Islet of Langerhans (tissue), 1 donor: ENCODE measurements around the gene IGSF9.

Experiments
- FAIRE-seq: peaks from one replicate; lab custom pipeline; 2011; peaks lifted over from hg19 to GRCh38; lab: Jason Lieb, UNC

IGSF9 gene

DNA sequence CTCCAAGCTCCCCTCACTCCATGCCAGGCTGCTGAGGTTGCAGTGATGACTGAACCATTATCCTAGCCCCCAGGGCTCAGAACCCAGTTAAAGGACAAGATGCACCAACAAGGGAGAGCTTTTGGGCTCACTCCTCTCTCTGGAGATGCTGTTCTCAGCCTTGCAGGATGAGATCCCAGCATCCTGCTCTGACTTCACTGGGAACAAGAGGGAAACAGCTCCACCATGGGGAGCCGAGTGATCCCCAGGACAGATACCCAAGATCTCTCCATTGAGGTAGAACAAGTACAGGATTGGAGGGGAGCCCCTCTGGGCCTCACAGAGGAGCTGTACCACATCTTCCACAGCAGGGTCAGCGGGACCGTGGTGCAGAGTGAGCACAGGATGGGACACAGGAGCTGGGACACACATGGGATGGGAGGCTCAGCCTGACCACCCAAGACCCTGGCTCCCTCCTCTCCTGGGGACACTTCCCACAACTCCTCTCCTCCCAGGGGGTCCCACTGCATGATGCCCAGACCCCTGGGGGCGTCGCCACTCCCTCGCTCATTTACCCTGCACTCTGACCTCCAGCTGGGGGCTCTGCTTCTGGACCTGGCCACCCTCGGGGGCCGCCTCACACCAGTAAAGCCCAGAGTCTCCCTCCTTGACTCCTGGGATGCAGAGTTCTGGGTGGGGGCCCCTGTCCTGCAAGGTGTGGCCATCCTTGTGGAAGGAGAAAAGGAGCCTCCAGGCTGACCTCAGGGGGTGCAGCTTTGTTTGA, 27.2 kb upstream of the IGSF9 start:
- FAIRE-seq: no peak

DNA sequence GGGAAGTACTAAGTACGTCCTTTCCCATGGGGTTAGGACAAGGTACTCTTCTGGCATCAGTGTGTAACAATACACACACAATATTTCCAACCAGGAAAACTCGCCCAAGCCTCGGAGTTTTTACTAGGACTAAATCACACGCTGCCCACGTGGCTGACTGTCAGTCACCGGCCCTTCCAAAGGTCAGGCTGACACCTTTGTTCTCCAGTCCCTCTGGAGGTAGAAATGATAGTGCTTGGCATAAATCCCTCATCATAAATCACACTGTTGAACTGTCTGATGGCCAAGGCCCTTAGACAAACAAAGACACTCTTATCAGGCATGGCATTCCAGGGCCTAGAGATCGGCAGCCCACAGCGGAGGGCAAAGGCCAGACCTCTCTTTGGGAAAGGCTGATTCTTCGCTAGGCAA, 25.5 kb upstream of the IGSF9 start:
- FAIRE-seq: no peak

DNA sequence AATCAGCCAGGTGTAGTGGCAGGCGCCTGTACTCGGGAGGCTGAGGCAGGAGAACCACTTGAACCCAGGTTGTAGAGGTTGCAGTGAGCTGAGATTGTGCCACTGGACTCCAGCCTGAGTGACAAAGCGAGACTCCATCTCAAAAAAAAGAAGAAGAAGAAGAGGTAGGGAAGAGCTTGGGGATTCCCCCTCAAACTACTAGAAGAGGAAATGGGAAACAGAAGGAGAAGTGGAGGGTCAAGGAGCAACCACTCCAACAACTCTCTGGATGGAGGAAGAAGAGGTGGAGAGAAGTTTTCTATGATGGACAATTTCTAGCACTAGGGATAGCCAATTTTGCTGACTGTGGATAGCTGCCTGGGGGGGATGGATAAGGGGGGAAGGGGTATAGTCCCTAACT, 23.5 kb upstream of the IGSF9 start:
- FAIRE-seq: no peak

DNA sequence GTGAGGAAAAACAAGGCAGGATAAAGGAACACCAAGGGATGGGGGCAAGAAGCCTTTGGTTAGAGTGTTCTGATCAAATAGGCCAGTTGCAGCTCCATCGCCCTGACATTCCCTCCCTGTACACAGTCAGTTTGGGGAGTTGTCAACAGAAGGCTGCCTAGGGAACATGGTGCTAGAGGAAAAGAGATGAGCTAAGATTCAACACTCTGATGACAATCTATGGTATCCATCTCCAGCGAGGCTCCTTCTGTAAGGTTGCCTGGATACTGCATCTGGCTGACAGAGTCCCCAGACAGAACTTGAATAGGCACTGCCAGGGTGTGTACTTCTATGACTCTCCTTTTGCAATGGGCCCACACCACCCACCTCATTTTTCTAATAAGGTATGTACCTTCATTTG, 19.9 kb upstream of the IGSF9 start:
- FAIRE-seq: no peak

DNA sequence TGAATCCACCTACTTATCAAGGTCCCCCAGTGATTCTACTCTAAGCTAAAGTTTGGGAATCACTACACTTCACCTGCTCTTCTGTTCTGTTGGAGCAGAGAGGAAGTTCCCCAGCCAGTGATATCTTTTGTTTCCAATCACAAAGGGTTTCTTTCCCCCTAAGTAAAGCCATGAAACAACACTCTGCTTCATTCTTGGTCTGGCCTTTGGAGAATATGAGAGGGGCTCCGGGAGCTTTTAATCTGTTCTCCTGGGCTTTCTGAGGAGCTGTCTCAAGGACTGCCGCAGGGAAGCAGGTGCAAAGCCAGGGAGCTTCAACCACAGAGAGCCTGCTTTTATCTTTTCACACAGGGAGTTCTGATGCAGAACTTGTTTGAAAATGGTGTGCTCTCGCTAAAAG, 18.7 kb upstream of the IGSF9 start:
- FAIRE-seq: no peak

DNA sequence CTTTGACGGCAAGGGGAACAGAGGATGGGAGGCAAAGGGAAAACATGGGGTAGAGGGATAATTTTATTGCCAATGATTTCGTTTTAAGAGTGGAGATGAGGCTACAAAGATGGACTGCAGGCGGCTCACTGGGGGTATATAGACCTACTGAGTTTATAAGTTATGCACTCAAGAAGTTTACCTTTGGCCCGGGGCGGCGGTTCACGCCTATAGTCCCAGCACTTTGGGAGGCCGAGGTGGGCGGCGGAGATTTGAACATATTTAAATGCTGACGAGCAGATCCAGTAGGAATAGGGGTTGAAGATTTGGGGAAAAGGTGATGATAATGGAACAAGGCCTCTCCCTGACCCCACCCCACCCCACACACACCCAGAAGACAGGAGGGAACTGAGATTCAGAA, 16.8 kb upstream of the IGSF9 start:
- FAIRE-seq: no peak

DNA sequence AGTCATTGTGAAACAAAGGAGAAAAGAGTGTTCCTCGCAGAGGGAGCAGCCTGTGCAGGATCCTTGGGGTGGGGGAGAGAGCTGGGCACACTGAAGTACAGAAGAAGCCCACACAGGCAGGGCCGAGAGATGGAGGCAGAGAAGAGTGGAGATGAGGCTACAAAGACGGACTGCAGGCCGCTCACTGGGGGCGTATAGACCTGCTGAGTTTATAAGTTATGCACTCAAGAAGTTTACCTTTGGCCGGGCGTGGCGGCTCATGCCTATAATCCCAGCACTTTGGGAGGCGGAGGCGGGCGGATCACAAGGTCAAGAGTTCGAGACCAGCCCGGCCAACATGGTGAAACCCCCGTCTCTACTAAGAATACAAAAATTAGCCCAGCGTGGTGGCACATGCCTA, 16.2 kb upstream of the IGSF9 start:
- FAIRE-seq: no peak

DNA sequence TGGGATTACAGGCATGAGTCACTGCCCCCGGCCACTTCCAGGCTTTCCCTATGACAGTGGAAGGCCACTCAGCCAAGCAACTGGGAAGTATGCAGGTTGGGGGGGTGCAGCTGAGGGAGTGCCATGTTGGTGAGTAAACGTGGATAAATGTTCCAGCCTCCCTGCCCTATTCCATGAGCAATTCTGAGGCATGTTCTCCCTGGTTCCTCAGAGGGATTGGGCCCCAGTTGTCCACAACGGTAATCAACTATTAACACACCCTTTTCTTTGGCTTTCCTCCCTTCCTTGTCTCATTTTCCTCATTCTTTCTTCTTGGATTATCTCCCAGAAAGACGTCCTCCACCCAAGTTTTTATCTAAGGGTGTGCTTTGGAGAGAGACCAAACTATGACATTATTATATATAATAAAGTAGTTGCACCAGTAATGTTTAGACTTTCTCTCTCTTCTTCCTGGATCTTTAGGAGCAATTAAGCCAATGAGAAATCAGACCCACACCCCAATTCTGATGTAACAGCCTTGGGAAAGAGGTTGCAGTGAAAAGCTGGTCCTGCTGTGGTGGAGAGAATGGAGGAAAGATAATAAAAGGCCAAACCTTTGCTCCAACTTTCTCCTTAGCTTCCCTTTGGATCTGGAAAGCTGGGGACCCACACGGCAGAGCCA, 15.4 kb upstream of the IGSF9 start:
- no peak for FAIRE-seq

DNA sequence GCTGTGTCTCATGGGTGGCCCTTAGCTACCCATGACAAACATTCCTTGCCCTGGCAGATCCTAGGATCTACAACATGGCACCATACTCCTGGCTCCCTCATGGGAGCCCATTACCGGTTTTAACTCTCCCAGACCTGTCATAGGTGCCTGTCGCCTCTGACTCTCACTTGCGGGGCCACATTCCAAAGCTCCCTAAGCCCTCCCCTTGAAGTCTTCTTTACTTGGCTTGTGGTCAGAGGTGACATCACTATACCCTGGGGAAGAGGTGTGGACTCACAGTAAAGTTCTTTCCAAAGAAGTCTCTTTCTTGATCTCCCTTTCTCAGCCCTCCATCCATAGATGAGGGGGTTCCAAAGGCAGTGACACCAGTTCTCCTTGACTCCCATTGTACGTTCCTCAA, 14.0 kb upstream of the IGSF9 start:
- FAIRE-seq: no peak

DNA sequence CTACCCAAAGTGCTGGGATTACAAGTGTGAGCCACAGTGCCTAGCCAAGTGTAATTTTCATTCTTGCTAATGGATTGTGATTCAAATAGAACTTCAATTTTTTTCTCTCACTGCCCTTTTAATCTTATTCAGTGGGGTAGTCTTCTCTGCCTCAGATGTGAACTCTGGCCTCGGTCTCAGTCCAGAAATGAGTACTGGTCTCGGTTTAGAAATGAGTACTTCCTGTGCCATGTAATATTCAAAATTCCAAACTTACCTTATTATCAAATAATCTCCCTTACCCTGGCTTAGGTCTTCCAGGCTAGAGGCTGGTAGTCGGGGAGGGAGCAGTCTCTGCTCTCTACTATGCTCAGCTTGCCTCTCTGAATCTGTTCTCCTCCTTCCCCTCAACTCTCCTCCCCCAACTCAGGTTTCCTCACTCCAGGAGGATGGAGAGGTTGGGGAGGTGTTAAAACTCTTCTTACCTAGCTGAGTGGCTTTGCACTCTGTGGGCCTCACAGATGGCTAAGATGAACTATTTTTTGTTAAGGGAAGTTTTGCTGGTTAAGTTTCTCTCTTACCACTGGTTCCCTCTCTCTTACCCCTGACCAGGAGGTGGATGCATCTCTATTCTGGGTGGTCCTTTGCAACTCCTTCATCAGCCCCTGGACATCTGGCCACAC, 13.4 kb upstream of the IGSF9 start:
- no peak for FAIRE-seq

DNA sequence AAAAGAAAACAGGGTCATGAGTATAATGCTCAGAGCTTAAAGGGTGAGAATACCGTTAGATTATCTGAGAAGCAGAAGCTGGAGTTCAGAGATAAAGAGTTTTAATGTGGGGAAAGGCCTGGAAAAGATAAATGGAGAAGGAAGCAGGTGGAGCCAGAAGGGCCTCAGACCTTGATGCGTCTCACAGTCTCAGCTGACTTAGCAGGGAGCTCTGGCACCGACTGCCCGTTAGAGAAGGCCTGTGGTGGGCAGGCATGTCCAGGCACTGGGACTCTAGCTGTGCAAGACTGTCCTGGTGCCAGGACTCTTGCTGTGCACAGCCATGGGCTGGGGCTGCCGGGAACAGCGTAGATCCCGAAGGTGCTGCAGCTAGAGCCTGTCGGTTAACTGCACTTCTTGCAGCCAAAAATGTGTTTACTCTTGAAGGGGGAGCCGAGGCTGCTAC, 12.4 kb upstream of the IGSF9 start:
- FAIRE-seq: no peak

DNA sequence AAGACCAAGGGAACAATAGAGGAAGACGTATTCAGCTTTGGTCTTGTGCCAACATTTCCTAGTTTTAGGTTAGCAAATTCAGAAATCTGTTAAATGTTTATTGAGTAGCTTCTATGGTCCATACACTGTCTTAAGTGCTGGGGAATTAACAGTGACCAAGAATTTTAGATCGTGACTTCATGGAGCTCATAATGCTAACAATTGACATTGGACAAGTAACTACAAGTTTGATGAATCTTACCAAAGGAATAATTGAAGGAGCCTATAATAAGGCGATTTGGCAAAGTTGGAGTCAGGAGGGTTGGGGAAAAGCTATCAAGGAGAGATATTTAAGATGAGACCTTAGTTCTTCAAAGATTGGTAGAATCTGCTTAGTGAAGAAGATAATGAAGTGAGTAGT, 10.0 kb upstream of the IGSF9 start:
- FAIRE-seq: no peak

DNA sequence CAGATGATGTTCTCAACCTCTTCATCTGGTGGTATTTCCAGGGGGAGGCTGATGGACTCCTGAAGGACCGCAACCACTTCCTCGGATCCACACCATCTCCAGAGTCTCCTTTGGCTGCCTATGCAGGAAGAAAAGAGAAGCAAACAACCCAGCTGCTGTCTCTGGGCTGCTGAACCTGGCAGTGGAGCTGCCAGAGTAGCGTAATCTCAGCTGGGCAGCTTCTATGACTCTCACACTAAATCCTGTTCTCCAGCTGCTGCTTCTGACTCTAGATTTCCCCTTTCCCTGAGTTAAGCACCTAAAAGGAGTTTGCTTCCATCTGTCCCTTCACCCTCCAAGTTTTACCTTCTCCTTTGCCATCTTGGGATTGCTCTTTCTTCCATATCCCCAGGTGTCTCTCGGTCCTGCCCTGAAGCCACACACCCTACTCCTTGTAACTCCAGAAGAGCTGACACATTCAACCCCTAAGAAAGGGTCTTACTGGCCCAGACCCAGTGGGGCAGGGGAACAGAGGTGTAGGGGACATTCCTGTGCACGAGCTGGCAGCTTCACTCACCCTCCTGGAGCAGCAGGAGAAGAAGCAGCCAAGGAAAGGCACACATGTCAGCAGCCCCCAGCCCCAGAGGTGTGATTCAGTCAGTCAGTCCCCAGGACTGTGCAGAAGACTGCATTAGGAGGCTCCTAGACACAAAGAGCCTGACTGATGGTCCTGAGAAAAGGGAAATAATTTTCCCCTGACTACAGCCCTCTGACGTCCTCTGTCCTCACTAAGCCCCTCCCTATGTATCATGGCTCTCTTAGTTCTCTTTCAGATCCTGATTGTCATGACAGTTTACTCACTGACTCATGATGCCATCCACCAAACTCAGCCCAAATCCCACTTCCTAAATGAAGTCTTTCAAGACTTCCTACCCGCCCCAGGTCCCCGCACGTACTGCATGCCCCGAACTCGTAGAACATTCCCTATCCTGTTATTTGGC, 8.4 kb upstream of the IGSF9 start, which contains the start of gene SLAMF9:
Gene SLAMF9 (minus strand): TSS at position 702 of the 980 bp plus-strand sequence. CDS start 100 bp downstream, at position 602.
- FAIRE-seq: no peak

DNA sequence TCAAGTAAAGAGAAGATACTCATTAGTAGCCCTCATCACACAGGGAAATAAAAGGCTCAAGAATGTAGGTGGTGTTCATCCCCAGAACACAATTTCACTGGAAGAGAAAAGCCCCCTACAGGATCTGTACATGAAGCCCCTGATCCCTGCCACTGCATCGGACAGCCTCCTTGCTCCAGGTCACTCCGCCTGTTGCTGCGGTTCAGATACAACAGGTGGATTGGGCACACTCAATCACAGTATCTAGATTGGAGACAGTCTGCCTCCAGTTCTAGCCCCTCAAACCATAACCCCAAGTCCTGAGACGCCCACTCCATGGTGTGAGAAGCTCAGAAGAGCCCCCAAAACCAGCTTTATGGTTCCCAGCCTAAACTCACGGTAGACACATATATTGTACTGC, 7.5 kb upstream of the IGSF9 start:
- FAIRE-seq: no peak

DNA sequence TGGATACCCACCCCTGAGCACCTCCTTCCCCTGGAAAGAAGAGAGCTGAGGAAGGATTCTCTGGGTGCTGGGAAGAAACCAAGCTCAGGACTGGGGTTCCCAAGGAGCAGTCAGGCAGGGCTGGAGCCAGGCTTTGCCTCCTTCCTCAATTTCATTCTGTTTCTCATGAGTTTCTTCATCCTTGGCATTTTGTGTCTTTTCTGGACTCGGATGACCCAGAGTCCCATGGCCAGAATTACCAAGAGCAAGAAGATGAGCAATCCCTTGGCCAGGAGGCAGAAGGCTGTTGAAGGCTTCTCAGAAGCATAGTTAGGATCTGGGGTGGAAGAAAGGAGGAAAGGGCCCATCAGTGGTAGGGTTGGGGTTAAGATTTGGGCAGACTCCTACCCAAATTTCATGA, 6.1 kb upstream of the IGSF9 start:
- no peak for FAIRE-seq

DNA sequence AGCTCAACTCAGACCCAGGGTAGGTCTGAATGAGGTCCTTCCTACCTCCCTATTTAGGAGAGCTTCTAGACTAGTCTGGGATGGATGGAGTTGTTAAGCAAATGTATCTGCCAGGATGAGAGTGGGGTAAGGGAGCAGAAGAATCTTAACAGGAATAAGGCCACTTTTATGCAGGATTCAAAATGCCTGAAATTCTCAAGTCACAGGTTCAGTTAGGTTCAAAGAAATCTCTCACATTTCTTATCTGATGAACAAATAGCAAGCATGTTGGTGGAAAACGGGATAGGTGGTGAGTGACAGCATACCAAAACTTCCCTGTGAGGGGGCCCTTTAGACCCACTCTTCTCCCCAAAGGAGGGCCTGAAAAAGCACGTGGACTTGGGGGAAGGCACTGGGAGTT, 5.6 kb upstream of the IGSF9 start:
- no peak for FAIRE-seq

DNA sequence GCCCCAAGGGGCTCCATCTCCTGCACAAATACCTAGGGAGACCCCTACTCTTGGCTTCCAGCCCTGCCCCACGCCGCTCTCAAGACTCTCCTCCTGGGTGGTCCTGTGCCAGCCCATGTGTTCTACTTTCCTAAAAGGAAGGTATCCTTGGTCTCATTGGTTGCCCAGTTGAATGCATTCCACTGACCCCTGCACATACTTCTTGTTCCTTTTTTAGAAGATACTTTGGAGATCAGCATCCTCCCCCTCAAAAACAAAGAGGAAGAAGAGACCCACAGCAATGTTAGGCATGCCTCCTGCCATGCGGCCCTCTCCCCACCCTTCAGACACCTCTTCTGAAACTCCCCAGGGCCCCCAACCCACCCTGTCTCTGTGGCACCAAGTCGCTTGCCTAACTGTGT, 4.6 kb upstream of the IGSF9 start:
- FAIRE-seq: no peak

DNA sequence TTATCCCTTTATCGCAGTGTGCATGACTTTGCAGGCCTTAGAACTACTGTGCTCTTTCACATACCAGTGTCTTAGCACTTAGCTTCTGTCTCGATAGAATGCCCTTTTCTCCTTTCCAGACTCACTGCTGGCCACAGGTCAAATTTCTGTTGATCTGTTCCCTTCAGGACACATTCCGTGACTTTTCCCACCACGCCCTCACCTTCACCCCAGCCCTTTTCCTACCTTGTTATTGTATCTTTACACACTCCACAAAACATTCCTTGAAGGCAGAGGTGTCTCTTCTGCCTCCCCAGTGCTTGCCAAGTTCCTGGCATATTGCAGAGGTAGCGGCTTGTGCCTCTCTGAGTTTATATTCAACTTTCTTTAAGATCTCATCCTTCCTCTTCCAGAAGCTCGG, 3.7 kb upstream of the IGSF9 start:
- no peak for FAIRE-seq

DNA sequence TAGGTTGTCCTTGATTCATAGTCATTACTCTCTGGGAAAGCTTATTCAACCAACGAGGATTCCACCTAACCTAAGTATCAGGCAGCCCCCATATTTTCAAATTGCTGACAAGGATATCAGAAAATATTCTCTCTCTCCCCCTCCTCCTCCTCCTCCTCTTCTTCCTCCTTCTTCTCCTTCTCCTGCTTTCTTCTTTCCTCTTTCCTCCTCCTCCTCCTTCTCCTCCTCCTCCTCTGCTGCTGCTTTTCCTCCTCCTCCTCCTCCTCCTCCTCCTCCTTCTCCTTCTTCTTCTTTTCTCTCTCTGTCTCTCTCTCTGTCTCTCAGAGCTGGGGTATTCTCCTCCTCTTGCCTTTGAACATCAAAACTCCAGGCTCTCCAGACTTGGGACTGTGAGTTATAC, 2.5 kb upstream of the IGSF9 start:
- FAIRE-seq: no peak

DNA sequence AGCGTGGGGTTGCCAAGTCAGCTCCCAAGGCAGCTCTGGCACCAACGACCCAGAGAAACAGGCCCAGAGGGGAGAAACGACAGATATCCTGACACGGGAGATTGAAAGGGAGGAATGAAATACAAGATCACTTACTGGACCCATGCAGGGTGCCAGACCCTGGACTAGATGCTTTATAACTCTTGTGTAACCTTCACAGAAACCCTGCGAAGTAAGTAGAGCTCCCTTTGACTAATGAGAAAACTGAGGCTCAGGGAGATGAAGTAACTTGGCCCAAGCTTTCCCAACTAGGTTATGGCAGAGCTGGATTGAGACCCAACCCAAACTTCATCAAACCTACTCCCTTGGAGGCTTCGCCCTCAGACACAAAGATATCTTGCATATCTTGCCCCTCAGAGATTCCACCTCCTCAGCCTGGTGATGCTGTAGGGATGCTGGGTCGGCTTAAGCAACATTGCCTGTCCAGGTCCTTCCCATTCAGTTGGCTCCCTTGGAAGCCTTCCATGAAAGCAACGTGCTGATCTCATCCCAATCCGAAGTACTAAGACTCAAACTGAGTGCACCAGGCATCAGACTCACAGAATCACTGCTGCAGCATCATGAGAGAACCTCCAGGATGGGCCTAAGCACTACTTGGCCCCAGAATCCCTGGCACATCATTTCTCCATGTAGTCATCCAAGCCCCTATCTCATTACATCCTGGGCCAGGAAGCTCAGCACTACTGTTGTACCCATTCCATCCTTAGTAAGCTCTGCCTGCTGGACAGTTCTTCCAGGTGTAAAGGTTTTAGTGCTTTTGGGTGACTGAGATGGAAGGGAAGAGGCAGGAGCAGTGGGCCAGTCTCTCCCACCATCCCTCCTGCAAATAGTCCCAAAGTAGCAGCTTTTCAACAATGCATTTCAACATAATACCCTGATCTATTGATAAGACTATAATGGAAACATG, 1.1 kb upstream of the IGSF9 start:
- no peak for FAIRE-seq
